Measurements from ENCODE around the gene BDH1. TPM values are rescaled to one million over a fixed set of nuclear protein-coding genes. Genes with fewer than 3 reads are reported as not detected.

BDH1 gene
- total RNA-seq, result 3.7 and 7.0 TPM in 2 replicates

DNA sequence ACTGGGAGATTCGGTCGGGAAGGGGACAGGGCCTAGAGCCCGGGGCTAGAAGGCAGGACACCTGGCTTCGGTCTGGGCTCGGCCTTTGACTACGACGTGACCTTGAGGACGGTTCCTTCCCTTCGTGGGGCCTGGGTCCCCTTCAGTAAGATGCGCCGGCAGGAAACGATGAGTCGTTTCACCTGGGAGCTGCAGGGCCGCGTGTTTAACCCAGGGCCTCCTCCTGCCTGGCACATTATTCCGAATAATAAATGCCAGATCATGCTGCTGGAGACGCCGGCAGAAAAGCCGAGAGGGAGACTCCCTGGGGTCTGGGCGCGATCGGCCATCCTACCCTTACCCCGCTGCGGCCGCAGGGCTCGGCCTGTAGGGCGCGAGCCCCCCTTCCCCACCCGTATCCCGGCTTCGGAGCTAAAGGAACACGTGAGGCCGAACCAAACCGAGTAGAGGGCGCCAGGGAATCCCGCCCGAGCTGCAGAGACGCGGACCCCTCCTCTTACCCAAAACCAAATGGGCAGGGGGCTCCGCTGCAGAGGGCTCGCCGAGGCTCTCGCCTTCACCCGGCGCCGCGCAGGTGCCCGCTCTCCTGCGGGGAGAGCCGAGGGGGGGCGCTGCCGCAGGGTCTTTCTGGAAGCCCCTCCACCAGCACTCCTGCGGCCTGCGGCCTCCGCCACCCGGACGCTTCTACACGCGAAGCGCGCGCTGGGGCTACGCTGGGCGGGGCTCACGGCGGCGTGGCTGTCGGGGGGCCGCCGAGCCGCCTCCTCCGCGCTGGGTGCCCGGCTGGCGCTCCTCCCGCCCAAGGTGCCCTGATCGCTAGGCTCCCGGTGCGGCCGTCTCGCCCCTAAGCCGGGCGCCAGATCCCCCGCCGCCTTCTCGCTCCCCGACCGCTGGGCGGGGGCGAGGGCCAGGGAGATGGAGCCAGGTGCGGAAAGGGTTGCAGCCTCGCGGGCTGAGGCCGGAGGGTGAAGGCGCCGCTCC is at the start of gene BDH1:
Gene BDH1, minus strand, starts transcription at position 688 of the 981 bp plus-strand sequence. CDS start 9,525 bp downstream, outside the sequence.

Other genes with a start within 250 kb of the BDH1 start
- 11.0 and 15.6 TPM in 2 replicates for gene RUBCN, start 180.9 kb upstream of the BDH1 start, total RNA-seq
- gene FYTTD1, start 193.9 kb upstream of the BDH1 start, total RNA-seq, result 40.1 and 45.4 TPM in 2 replicates
- 19.1 and 27.5 TPM in 2 replicates for gene LRCH3, start 235.3 kb upstream of the BDH1 start, total RNA-seq

Data from epithelial cell of alveolus of lung (primary cell).